Endothelial cell of umbilical vein (primary cell): ENCODE data around the gene PDE7B. TPM values are rescaled to one million over a fixed set of nuclear protein-coding genes. Genes with fewer than 3 reads are reported as not detected.

ENCODE experiments used
- BruUV-seq: library from RNA; stranded (reverse); fragments of 400-500 nt; replicated peaks from 2 replicates; lab custom pipeline; 2021; lab: Mats Ljungman, UMichigan
- CTCF ChIA-PET: fragments of 300-600, 350-600 bp; sonication (Branson Sonifier 250); formaldehyde crosslinking; loops from one replicate; lab custom pipeline; 2021; ENCODE audit warnings: antibody characterized with exemption, inconsistent platforms; lab: Charles Lee
- POLR2A ChIA-PET: fragments of 300-600, 350-600 bp; sonication (Branson Sonifier 250); formaldehyde crosslinking; loops from one replicate; lab custom pipeline; 2021; ENCODE audit warnings: antibody characterized with exemption, inconsistent platforms; lab: Charles Lee
- DNase-seq: peaks from one replicate; pipeline ENCODE4 v3.0.0-alpha.2; 2011; ENCODE audit warnings: low read depth, low spot score
- FAIRE-seq: peaks from 2 replicates; lab custom pipeline; 2011; peaks lifted over from hg19 to GRCh38; lab: Jason Lieb, UNC
- H2AFZ ChIP-seq: 2 replicates; pipeline ENCODE4 v1.6.0; 2012; ENCODE audit warnings: low read depth, low read length, control low read depth, inconsistent platforms
- H3K27ac ChIP-seq: 2 replicates; pipeline ENCODE4 v1.5.1; 2011; ENCODE audit warnings: low read depth, mild to moderate bottlenecking, control low read depth, low read length, moderate library complexity; ENCODE audit not compliant: insufficient read depth
- H3K27me3 ChIP-seq, 2 experiments: 2 replicates each; pipeline versions ENCODE4 v1.6.0 to v1.6.1; 2011; ENCODE audit warnings: low read length in 2 of 2, mixed read lengths in 1 of 2; ENCODE audit not compliant: control insufficient read depth in 2 of 2, insufficient read depth in 2 of 2
- H3K36me3 ChIP-seq, 2 experiments: 2 replicates in 1 of 2; 3 replicates in 1 of 2; pipeline ENCODE4 v1.5.1; 2011; ENCODE audit warnings: low read length in 2 of 2, mild to moderate bottlenecking in 1 of 2, moderate library complexity in 1 of 2; ENCODE audit not compliant: control insufficient read depth in 2 of 2, insufficient read depth in 2 of 2; ENCODE audit errors: extremely low read depth in 1 of 2
- H3K4me1 ChIP-seq: 3 replicates; pipeline ENCODE4 v1.5.1; 2011; ENCODE audit warnings: mild to moderate bottlenecking, low read length; ENCODE audit not compliant: control insufficient read depth, insufficient read depth; ENCODE audit errors: extremely low read depth
- H3K4me2 ChIP-seq: 2 replicates; pipeline ENCODE4 v1.6.1; 2011; ENCODE audit warnings: low read length, control low read depth, mixed read lengths; ENCODE audit not compliant: insufficient read depth
- H3K4me3 ChIP-seq, 3 experiments: fragments of 200-600 bp in 1 of 3; sonication (generic), shearing (Covaris generic) in 1 of 3; replicated peaks in 1 of 3; 2 replicates each; pipeline ENCODE4 v1.5.1; 2011 to 2016; ENCODE audit warnings: control low read depth in 3 of 3, low read length in 3 of 3, mild to moderate bottlenecking in 2 of 3, inconsistent platforms in 1 of 3, low read depth in 1 of 3, moderate library complexity in 1 of 3; ENCODE audit not compliant: insufficient read depth in 1 of 3
- H3K79me2 ChIP-seq: 2 replicates; pipeline ENCODE4 v1.6.0; 2012; ENCODE audit warnings: low read length, inconsistent platforms; ENCODE audit not compliant: control insufficient read depth, insufficient read depth
- H3K9ac ChIP-seq: replicated peaks from 2 replicates; pipeline ENCODE3; 2011; ENCODE audit warnings: low read length, control low read depth; ENCODE audit not compliant: insufficient read depth; ENCODE audit errors: extremely low read depth
- H3K9me1 ChIP-seq: replicated peaks from 3 replicates; pipeline ENCODE4 v1.6.0; 2011; ENCODE audit warnings: mild to moderate bottlenecking, low read length; ENCODE audit not compliant: control insufficient read depth, insufficient read depth; ENCODE audit errors: extremely low read depth
- H3K9me3 ChIP-seq: replicated peaks from 2 replicates; pipeline ENCODE4 v1.5.1; 2012; ENCODE audit warnings: low read length, inconsistent platforms; ENCODE audit not compliant: control insufficient read depth, insufficient read depth
- H4K20me1 ChIP-seq: replicated peaks from 2 replicates; pipeline ENCODE3; 2011; ENCODE audit warnings: mild to moderate bottlenecking, low read length; ENCODE audit not compliant: control insufficient read depth, insufficient read depth; ENCODE audit errors: extremely low read depth
- CTCF ChIP-seq, 2 donors: IDR thresholded peaks; 1 replicate in 1 of 2; 2 replicates in 1 of 2; pipeline ENCODE4 v1.5.1; 2011; ENCODE audit warnings: low read length in 2 of 2, mild to moderate bottlenecking in 2 of 2, moderate library complexity in 2 of 2, control low read depth in 1 of 2, inconsistent platforms in 1 of 2, low read depth in 1 of 2; ENCODE audit not compliant: insufficient read depth in 1 of 2; ENCODE audit errors: extremely low read depth in 1 of 2
- EZH2 ChIP-seq: IDR thresholded peaks from 2 replicates; pipeline ENCODE4 v1.6.1; 2012; ENCODE audit warnings: borderline replicate concordance, low read depth, mild to moderate bottlenecking, moderate library complexity, low read length, inconsistent platforms; ENCODE audit not compliant: severe bottlenecking
- FOS ChIP-seq: IDR thresholded peaks from 2 replicates; pipeline ENCODE4 v1.6.1; 2011; ENCODE audit warnings: mild to moderate bottlenecking, low read length, moderate library complexity, borderline replicate concordance; ENCODE audit not compliant: insufficient read depth
- GATA2 ChIP-seq: IDR thresholded peaks from 2 replicates; pipeline ENCODE4 v1.7.0; 2011; ENCODE audit warnings: low read depth, mild to moderate bottlenecking, moderate library complexity, mixed read lengths, low read length; ENCODE audit not compliant: insufficient read length, insufficient read depth
- JUN ChIP-seq: IDR thresholded peaks from 2 replicates; pipeline ENCODE4 v1.6.1; 2011; ENCODE audit warnings: borderline replicate concordance, low read depth; ENCODE audit not compliant: insufficient read length, insufficient read depth
- MAX ChIP-seq: IDR thresholded peaks from 2 replicates; pipeline ENCODE4 v1.6.1; 2011; ENCODE audit not compliant: insufficient read depth, insufficient read length
- MYC ChIP-seq: IDR thresholded peaks from one replicate; pipeline ENCODE4 v1.6.1; 2011; ENCODE audit warnings: mild to moderate bottlenecking, low read depth, low read length
- POLR2A ChIP-seq: IDR thresholded peaks from 2 replicates; pipeline ENCODE4 v1.6.1; 2012; ENCODE audit warnings: low read depth, mild to moderate bottlenecking, control low read depth, low read length
- POLR2AphosphoS5 ChIP-seq: IDR thresholded peaks from 2 replicates; pipeline ENCODE4 v1.6.1; 2012; ENCODE audit warnings: low read depth, mild to moderate bottlenecking, control low read depth, low read length, moderate library complexity; ENCODE audit not compliant: insufficient read depth
- dilution Hi-C: fragments of 300-500 bp; cut with MboI; formaldehyde crosslinking; loops from one replicate; pipeline ENCODE4 v1.15.0; 2019; ENCODE audit warnings: low sequenced_read_pairs; ENCODE audit not compliant: extremely low pct_ligation_motif_present
- intact Hi-C: fragments of 100-400 bp; cut with micrococcal nuclease; formaldehyde crosslinking; loops from one replicate; pipeline ENCODE4 v1.10.0; 2022
- polyA plus RNA-seq, 4 experiments: library from polyadenylated mRNA; depleted of rRNA in 3 of 4; stranded (reverse) in 3 of 4; unstranded in 1 of 4; fragments of >200 nt; gene quantifications; 2 replicates each; pipeline versions ENCODE4 v1.2.1 to v1.2.3, GENCODE V29; 2011 to 2012; ENCODE audit warnings: missing spikeins in 1 of 4
- total RNA-seq: library from RNA; stranded (reverse); gene quantifications from 2 replicates; pipeline ENCODE4 v1.2.3, GENCODE V29; 2021

The PDE7B gene
- total and polyA plus RNA-seq, 2 donors (not counting 3 experiments of a cell fraction or from before 2014, with no cell fraction given): 20.6 to 25.1 TPM

- no peaks in the 10 kb centered on the region for H3K9me1 ChIP-seq
- H2AFZ ChIP-seq: no peak overlapping the region
- no peaks in the 10 kb centered on the region for H3K9me3 ChIP-seq
- peaks cover 58% of the 10 kb centered on the region for H3K4me1 ChIP-seq
- no peaks in the 10 kb centered on the region for H3K27me3 ChIP-seq
- no peaks in the 10 kb centered on the region for H3K36me3 ChIP-seq
- no TSS peak for BruUV-seq
- H3K79me2 ChIP-seq: peaks cover 31% of the 10 kb centered on the region
- CTCF ChIA-PET: interaction anchor here (0.8 to 3.8 kb wide), 5 partner anchors 42 to 500 kb away, joined by 3 to 17 read pairs (median 4); no protein-coding TSS in a partner anchor
- FAIRE-seq (peak; percentile 87), DNase-seq (peak; percentile 91)
- H4K20me1 ChIP-seq: no peaks in the 10 kb centered on the region
- POLR2A ChIA-PET: no interaction called here
- dilution Hi-C loops (no loop called here), intact Hi-C loops (loop anchor here (1.0 to 5.0 kb wide), 10 partner anchors 16 to 537 kb away; partner anchors contain the start of gene BCLAF1)
- H3K4me2 ChIP-seq: peak overlapping the region; percentile 98
- TF ChIP-seq GATA2: no peak
- TF ChIP-seq JUN: peak; percentile 64
- TF ChIP-seq FOS: peak; percentile 70
- H3K27ac ChIP-seq: peak overlapping the region; percentile 93
- H3K9ac ChIP-seq: peak overlapping the region; percentile 94
- peak overlapping the region in 1 of 3 experiments; percentile 6 for H3K4me3 ChIP-seq
Observed at GRCh38 chr6:136035378-136036070, 184.0 kb downstream of the PDE7B start.

- Histone ChIP-seq H3K9me3 (no peaks in the 10 kb centered on the region), H3K4me1 (peaks cover 63% of the 10 kb centered on the region), H4K20me1 (no peaks in the 10 kb centered on the region), H2AFZ (no peak overlapping the region), H3K27me3 (no peaks in the 10 kb centered on the region), H3K4me3 (no peak overlapping the region), H3K79me2 (peaks cover 36% of the 10 kb centered on the region), H3K9ac (peak overlapping the region; percentile 94), H3K27ac (peak overlapping the region; percentile 93), H3K9me1 (no peaks in the 10 kb centered on the region), H3K4me2 (peak overlapping the region; percentile 98), H3K36me3 (no peaks in the 10 kb centered on the region)
- DNase-seq: no peak
- BruUV-seq: no TSS peak
- dilution Hi-C loops (no loop called here), intact Hi-C loops (loop anchor here (1.0 to 5.0 kb wide), 2 partner anchors 114 to 251 kb away; partner anchors contain the start of gene BCLAF1)
- FAIRE-seq: no peak
- CTCF ChIA-PET: interaction anchor here (0.9 to 1.8 kb wide), 2 partner anchors 26 to 126 kb away, joined by 3 to 4 read pairs; no protein-coding TSS in a partner anchor
- TF ChIP-seq JUN: no peak
- no peak for TF ChIP-seq FOS
- no peak for TF ChIP-seq EZH2
- no peak for TF ChIP-seq CTCF (IDR thresholded peaks at IDR 0.05; ENCODE audit: extremely low read depth in 1 of 2, insufficient read depth in 1 of 2, low read depth in 1 of 2, low read length in 2 of 2)
- TF ChIP-seq MAX: no peak
- no peak for TF ChIP-seq MYC
- peak; percentile 60 for TF ChIP-seq POLR2AphosphoS5
- TF ChIP-seq GATA2: peak; percentile 100
- TF ChIP-seq POLR2A: peak; percentile 34
- POLR2A ChIA-PET: no interaction called here
Observed at GRCh38 chr6:136036071-136036380, 184.5 kb downstream of the PDE7B start.
